Kidney capillary endothelial cell (primary cell): ENCODE results near the gene ZDHHC6.
"Not testable (repeated sequence)": the region's sequence is repeated elsewhere in the genome, so short reads cannot be mapped to it uniquely, and the experiment has no call there.

Experiments
- DNase-seq: peaks from one replicate; pipeline ENCODE4 v3.0.0-alpha.2; 2018; ENCODE audit warnings: low spot score

Gene ZDHHC6

GRCh38 chr10:112446855-112447619, at the start of gene ZDHHC6, which contains the start of gene VTI1A:
Gene ZDHHC6, minus strand, starts transcription at chr10:112446914. Its CDS starts 1,478 bp downstream, at chr10:112445436.
Gene VTI1A, plus strand, starts transcription at chr10:112447215. Its CDS starts 159 bp downstream, at chr10:112447374.
- peak; percentile 83 for DNase-seq

- no peak for DNase-seq
These were observed 46.0 kb upstream of the ZDHHC6 start for GRCh38 chr10:112492736-112493135.

- DNase-seq = no peak
These were observed 44.4 kb upstream of the ZDHHC6 start for GRCh38 chr10:112491144-112491543.

- DNase-seq = no peak
These were observed 43.8 kb upstream of the ZDHHC6 start for GRCh38 chr10:112490545-112490944.

GRCh38 chr10:112487964-112488363, 41.2 kb upstream of the ZDHHC6 start:
- DNase-seq = no peak

- no peak for DNase-seq
These were observed 37.7 kb upstream of the ZDHHC6 start for GRCh38 chr10:112484399-112484798.

- no peak for DNase-seq
These were observed 34.9 kb upstream of the ZDHHC6 start for GRCh38 chr10:112481602-112482001.

GRCh38 chr10:112475575-112476218, 29.0 kb upstream of the ZDHHC6 start:
- peak; percentile 34 for DNase-seq

- DNase-seq = peak; percentile 60
These were observed 25.3 kb upstream of the ZDHHC6 start for GRCh38 chr10:112471878-112472487.

- DNase-seq = no peak
These were observed 20.9 kb upstream of the ZDHHC6 start for GRCh38 chr10:112467541-112468075.

- no peak for DNase-seq
These were observed 20.1 kb upstream of the ZDHHC6 start for GRCh38 chr10:112466802-112467201.

GRCh38 chr10:112465299-112465883, 18.7 kb upstream of the ZDHHC6 start:
- DNase-seq = no peak

GRCh38 chr10:112464074-112464473, 17.4 kb upstream of the ZDHHC6 start:
- not testable (repeated sequence) for DNase-seq

- DNase-seq = peak; percentile 66
These were observed 14.5 kb upstream of the ZDHHC6 start for GRCh38 chr10:112461029-112461887.

GRCh38 chr10:112460366-112460765, 13.7 kb upstream of the ZDHHC6 start:
- DNase-seq = no peak

GRCh38 chr10:112456533-112456932, 9.8 kb upstream of the ZDHHC6 start:
- DNase-seq = no peak

GRCh38 chr10:112454910-112455779, 8.4 kb upstream of the ZDHHC6 start:
- no peak for DNase-seq

- DNase-seq = no peak
These were observed 2.2 kb upstream of the ZDHHC6 start for GRCh38 chr10:112448888-112449287.

GRCh38 chr10:112447620-112447928, 860 bp upstream of the ZDHHC6 start:
- no peak for DNase-seq

- DNase-seq = peak; percentile 16
These were observed 459 bp downstream of the ZDHHC6 start for GRCh38 chr10:112446055-112446854.
